OCI-LY1 (cell line): ENCODE results near the gene ACRBP.

Source experiments
- H2AFZ ChIP-seq: fragments of 200-600 bp; sonication (generic), shearing (Covaris generic); 2 replicates; pipeline ENCODE4 v1.6.0; 2014; ENCODE audit warnings: antibody characterized with exemption, mild to moderate bottlenecking, low read length
- H3F3A ChIP-seq: fragments of 200-600 bp; sonication (generic), shearing (Covaris generic); 2 replicates; pipeline ENCODE4 v1.6.0; 2014; ENCODE audit warnings: mild to moderate bottlenecking, antibody characterized with exemption, low read length, moderate library complexity; ENCODE audit not compliant: insufficient read depth
- H3K27ac ChIP-seq: fragments of 200-600 bp; sonication (generic); 2 replicates; pipeline ENCODE4 v1.5.1; 2014; ENCODE audit warnings: low read length, mixed run types, mild to moderate bottlenecking, low read depth; ENCODE audit not compliant: poor library complexity, severe bottlenecking
- H3K27me3 ChIP-seq: fragments of 200-600 bp; sonication (generic); 2 replicates; pipeline ENCODE4 v1.6.0; 2014; ENCODE audit warnings: antibody characterized with exemption, mild to moderate bottlenecking, low read length, moderate library complexity; ENCODE audit not compliant: insufficient read depth
- H3K36me3 ChIP-seq: fragments of 200-600 bp; sonication (generic); 2 replicates; pipeline ENCODE4 v1.6.1; 2014; ENCODE audit warnings: mild to moderate bottlenecking, antibody characterized with exemption, low read length, moderate library complexity, mixed read lengths; ENCODE audit not compliant: insufficient read depth
- H3K4me1 ChIP-seq: fragments of 200-600 bp; sonication (generic); 2 replicates; pipeline ENCODE4 v1.5.1; 2014; ENCODE audit warnings: mild to moderate bottlenecking, low read length, moderate library complexity; ENCODE audit not compliant: insufficient read depth, severe bottlenecking
- H3K4me2 ChIP-seq: fragments of 200-600 bp; sonication (generic), shearing (Covaris generic); 2 replicates; pipeline ENCODE4 v1.6.1; 2014; ENCODE audit warnings: low read length
- H3K4me3 ChIP-seq: fragments of 200-600 bp; sonication (generic); 2 replicates; pipeline ENCODE4 v1.5.1; 2014; ENCODE audit warnings: low read length, low read depth, mild to moderate bottlenecking, mixed read lengths; ENCODE audit not compliant: poor library complexity, severe bottlenecking
- H3K79me2 ChIP-seq: fragments of 200-600 bp; shearing (Covaris generic); 2 replicates; pipeline ENCODE4 v1.6.1; 2016; ENCODE audit warnings: mixed run types, low read length, mixed read lengths; ENCODE audit not compliant: insufficient read depth
- H3K9ac ChIP-seq: fragments of 200-600 bp; sonication (generic), shearing (Covaris generic); 2 replicates; pipeline ENCODE4 v1.6.1; 2014; ENCODE audit warnings: mild to moderate bottlenecking, low read length, mixed read lengths
- H3K9me2 ChIP-seq: fragments of 200-600 bp; sonication (generic), shearing (Covaris generic); 2 replicates; pipeline ENCODE4 v1.6.1; 2014; ENCODE audit warnings: low read depth, mild to moderate bottlenecking, low read length, mixed read lengths
- H3K9me3 ChIP-seq: fragments of 200-600 bp; shearing (Covaris generic); 2 replicates; pipeline ENCODE4 v1.6.1; 2014; ENCODE audit warnings: low read length, mixed read lengths
- H4K20me1 ChIP-seq: fragments of 200-600 bp; sonication (generic), shearing (Covaris generic); 2 replicates; pipeline ENCODE4 v1.6.0; 2016; ENCODE audit warnings: mild to moderate bottlenecking, low read length; ENCODE audit not compliant: insufficient read depth
- CTCF ChIP-seq: fragments of 200-600 bp; sonication (generic), shearing (Covaris generic); IDR thresholded peaks from 2 replicates; pipeline ENCODE4 v1.5.1; 2017; ENCODE audit warnings: mild to moderate bottlenecking, antibody characterized with exemption, low read length, moderate library complexity, mixed read lengths
- EZH2 ChIP-seq: fragments of 200-600 bp; sonication (generic), shearing (Covaris generic); IDR thresholded peaks from 2 replicates; pipeline ENCODE4 v1.8.0; 2017; ENCODE audit warnings: borderline replicate concordance, mixed run types, mild to moderate bottlenecking, antibody characterized with exemption, low read length, moderate library complexity, mixed read lengths

The ACRBP gene

GRCh38 chr12:6615802-6616201 is 31.4 kb downstream of the ACRBP start:
- Histone ChIP-seq H3K27me3 (no peaks in the 10 kb centered on the region), H3K9me2 (no peaks in the 10 kb centered on the region), H3K36me3 (peaks cover 22% of the 10 kb centered on the region), H3F3A (peaks cover 18% of the 10 kb centered on the region; the same call in 1 of the 2 replicates), H3K79me2 (no peaks in the 10 kb centered on the region), H3K4me3 (no peak overlapping the region), H3K27ac (peak overlapping the region; percentile 71), H3K4me1 (peaks cover 28% of the 10 kb centered on the region), H3K9ac (no peak overlapping the region), H3K9me3 (no peaks in the 10 kb centered on the region), H3K4me2 (no peak overlapping the region), H4K20me1 (no peaks in the 10 kb centered on the region), H2AFZ (no peak overlapping the region)
- no peak for TF ChIP-seq CTCF
- TF ChIP-seq EZH2, result no peak

GRCh38 chr12:6614513-6615172 is 32.6 kb downstream of the ACRBP start:
- Histone ChIP-seq H3K9me2 (no peaks in the 10 kb centered on the region), H3F3A (peaks cover 18% of the 10 kb centered on the region; the same call in 1 of the 2 replicates)

GRCh38 chr12:6613776-6614512 is 33.3 kb downstream of the ACRBP start:
- H3K4me3 ChIP-seq, result no peak overlapping the region
- no peaks in the 10 kb centered on the region for H3K9me3 ChIP-seq
- H3F3A ChIP-seq, result peaks cover 18% of the 10 kb centered on the region
- H3K9me2 ChIP-seq, result no peaks in the 10 kb centered on the region
- no peak overlapping the region; the same call in 1 of the 2 replicates for H3K9ac ChIP-seq
- H3K36me3 ChIP-seq, result peaks cover 5% of the 10 kb centered on the region; the same call in 1 of the 2 replicates
- peaks cover 28% of the 10 kb centered on the region for H3K4me1 ChIP-seq
- no peak overlapping the region for H2AFZ ChIP-seq
- H4K20me1 ChIP-seq, result no peaks in the 10 kb centered on the region
- H3K4me2 ChIP-seq, result no peak overlapping the region
- peak; percentile 18; the same call in 1 of the 2 replicates for TF ChIP-seq CTCF
- TF ChIP-seq EZH2, result no peak
- H3K27me3 ChIP-seq, result no peaks in the 10 kb centered on the region
- H3K79me2 ChIP-seq, result no peaks in the 10 kb centered on the region
- H3K27ac ChIP-seq, result peak overlapping the region; percentile 78

More at GRCh38 chr12:6614513-6615172, 32.6 kb downstream of the ACRBP start:
- no peak overlapping the region for H3K9ac ChIP-seq
- H3K27ac ChIP-seq, result peak overlapping the region; percentile 78
- H3K4me2 ChIP-seq, result no peak overlapping the region
- peaks cover 28% of the 10 kb centered on the region for H3K4me1 ChIP-seq
- H3K4me3 ChIP-seq, result no peak overlapping the region
- no peak for TF ChIP-seq CTCF
- no peak for TF ChIP-seq EZH2
- peaks cover 10% of the 10 kb centered on the region for H3K36me3 ChIP-seq
- no peaks in the 10 kb centered on the region for H3K27me3 ChIP-seq
- no peaks in the 10 kb centered on the region for H4K20me1 ChIP-seq
- H3K79me2 ChIP-seq, result no peaks in the 10 kb centered on the region
- no peak overlapping the region for H2AFZ ChIP-seq
- H3K9me3 ChIP-seq, result no peaks in the 10 kb centered on the region
